GM23338 (cell line): Measurements from ENCODE around the gene GLE1. TPM values are rescaled to one million over a fixed set of nuclear protein-coding genes. Genes with fewer than 3 reads are reported as not detected.
"Not testable (repeated sequence)": the region's sequence is repeated elsewhere in the genome, so short reads cannot be mapped to it uniquely, and the experiment has no call there.

Experiments used
- ATAC-seq: fragments of 200-7000 bp; cut with Tn5 transposase; 3 replicates; pipeline ENCODE4 v1.9.1; 2020
- DNase-seq: peaks from one replicate; pipeline ENCODE4 v3.0.0-alpha.2; 2015; ENCODE audit warnings: low spot score
- H2AFZ ChIP-seq: fragments of 200-600 bp; sonication (generic); 2 replicates; pipeline ENCODE4 v1.8.0; 2016; ENCODE audit warnings: antibody characterized with exemption, mild to moderate bottlenecking, moderate library complexity
- H3F3A ChIP-seq: fragments of 200-600 bp; sonication (generic); replicated peaks from 2 replicates; pipeline ENCODE4 v1.8.0; 2017; ENCODE audit warnings: antibody characterized with exemption, mixed run types, low read depth
- H3K27ac ChIP-seq: fragments of 200-600 bp; sonication (generic); 2 replicates; pipeline ENCODE4 v1.6.1; 2016; ENCODE audit warnings: low read depth
- H3K27me3 ChIP-seq: fragments of 200-600 bp; sonication (generic); 2 replicates; pipeline ENCODE4 v1.8.0; 2016; ENCODE audit warnings: mild to moderate bottlenecking, mixed run types, moderate library complexity; ENCODE audit not compliant: insufficient read depth
- H3K36me3 ChIP-seq: fragments of 200-600 bp; sonication (generic); 2 replicates; pipeline ENCODE4 v1.8.0; 2016; ENCODE audit warnings: mild to moderate bottlenecking; ENCODE audit not compliant: insufficient read depth
- H3K4me1 ChIP-seq: fragments of 200-600 bp; sonication (generic); 2 replicates; pipeline ENCODE4 v1.8.0; 2016; ENCODE audit warnings: mild to moderate bottlenecking, moderate library complexity; ENCODE audit not compliant: insufficient read depth
- H3K4me2 ChIP-seq: fragments of 200-600 bp; sonication (generic); 2 replicates; pipeline ENCODE4 v1.7.1; 2017; ENCODE audit warnings: mixed run types
- H3K4me3 ChIP-seq: fragments of 200-600 bp; sonication (generic); 2 replicates; pipeline ENCODE4 v1.6.1; 2016; ENCODE audit warnings: mixed run types
- H3K79me2 ChIP-seq: fragments of 200-600 bp; sonication (generic); replicated peaks from 2 replicates; pipeline ENCODE4 v1.8.0; 2017; ENCODE audit warnings: mild to moderate bottlenecking; ENCODE audit not compliant: insufficient read depth
- H3K9me2 ChIP-seq: fragments of 200-600 bp; sonication (generic); 2 replicates; pipeline ENCODE4 v1.8.0; 2017; ENCODE audit not compliant: insufficient read depth
- H4K20me1 ChIP-seq: fragments of 200-600 bp; sonication (generic); replicated peaks from 2 replicates; pipeline ENCODE4 v1.8.0; 2017; ENCODE audit warnings: mild to moderate bottlenecking; ENCODE audit not compliant: insufficient read depth
- H3K27ac Mint-ChIP-seq: 2 replicates; pipeline ENCODE4 v1.8.0; 2020; ENCODE audit warnings: inconsistent platforms, mild to moderate bottlenecking, moderate library complexity, mixed read lengths
- H3K27me3 Mint-ChIP-seq: 3 replicates; pipeline ENCODE4 v1.8.0; 2022; ENCODE audit warnings: low read depth, mild to moderate bottlenecking, moderate library complexity, mixed read lengths, inconsistent platforms; ENCODE audit not compliant: insufficient read depth, poor library complexity
- H3K36me3 Mint-ChIP-seq: 3 replicates; pipeline ENCODE4 v1.8.0; 2021; ENCODE audit warnings: low read depth, mild to moderate bottlenecking, inconsistent platforms, moderate library complexity, mixed read lengths
- H3K4me1 Mint-ChIP-seq: 3 replicates; pipeline ENCODE4 v1.8.0; 2020; ENCODE audit warnings: mild to moderate bottlenecking, inconsistent platforms, mixed read lengths
- H3K4me3 Mint-ChIP-seq: 3 replicates; pipeline ENCODE4 v1.8.0; 2021; ENCODE audit warnings: moderate library complexity, mild to moderate bottlenecking, inconsistent platforms, mixed read lengths
- H3K9me3 Mint-ChIP-seq: 3 replicates; pipeline ENCODE4 v1.8.0; 2020; ENCODE audit warnings: moderate library complexity, mild to moderate bottlenecking, inconsistent platforms, mixed read lengths
- EZH2phosphoT487 ChIP-seq: fragments of 200-600 bp; sonication (generic); IDR thresholded peaks from one replicate; pipeline ENCODE4 v1.8.1; 2018; ENCODE audit warnings: antibody characterized with exemption; ENCODE audit not compliant: unreplicated experiment
- POLR2AphosphoS5 ChIP-seq: IDR thresholded peaks from 2 replicates; pipeline ENCODE4 v1.6.1; 2016; ENCODE audit warnings: antibody characterized with exemption, low read depth
- STAT1 ChIP-seq: IDR thresholded peaks from one replicate; pipeline ENCODE4 v1.6.1; 2016; ENCODE audit warnings: antibody characterized with exemption; ENCODE audit not compliant: unreplicated experiment
- ZNF331 ChIP-seq: fragments of 250-450 bp; sonication (Bioruptor Pico); IDR thresholded peaks from 2 replicates; pipeline ENCODE4 v1.5.0; 2020; ENCODE audit warnings: low read depth, mild to moderate bottlenecking, moderate library complexity
- polyA plus RNA-seq: library from polyadenylated mRNA; unstranded; fragments of >200 nt; fragmentation: Nextera tagmentation; extraction: Ambion mirVana; gene quantifications from 2 replicates; pipeline ENCODE4 v1.2.1, GENCODE V29; 2016
- total RNA-seq: library from RNA; depleted of rRNA; stranded (reverse); fragments of >200 nt; shearing (Covaris generic); gene quantifications from 2 replicates; pipeline ENCODE4 v1.2.3, GENCODE V29; 2014

The GLE1 gene
- total and polyA plus RNA-seq, 2 experiments from 2014 or later, result 7.4 to 22.1 TPM

DNA sequence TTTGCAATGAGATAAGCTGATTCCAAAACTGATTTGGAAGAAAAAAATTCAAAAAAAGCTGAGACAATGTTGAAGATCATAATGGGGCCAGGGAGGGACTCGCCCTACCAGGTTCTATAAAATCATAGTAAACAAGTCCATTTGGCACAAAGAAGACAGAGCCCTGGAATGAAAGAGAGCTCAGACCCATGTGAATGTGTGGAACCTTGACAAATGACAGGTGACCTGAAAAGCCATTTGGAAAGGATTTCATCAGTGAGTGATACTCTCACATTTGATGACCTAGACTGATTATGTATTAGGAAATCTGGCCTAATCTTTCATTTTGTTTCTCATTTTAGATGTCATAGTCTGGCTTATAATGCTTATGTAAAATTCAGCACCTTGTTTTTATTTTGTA lies 74.7 kb downstream of the GLE1 start:
- Mint-ChIP-seq H3K36me3 (peaks cover 95% of the 10 kb centered on the region), H3K27ac (no peak overlapping the region), H3K4me1 (no peaks in the 10 kb centered on the region), H3K27me3 (no peaks in the 10 kb centered on the region), H3K9me3 (no peaks in the 10 kb centered on the region), H3K4me3 (no peak overlapping the region)
- no peaks in the 10 kb centered on the region for H3K79me2 ChIP-seq
- no peak for TF ChIP-seq ZNF331 (CRISPR knock-in tag)
- ATAC-seq (no peak), DNase-seq (no peak)
- H3K36me3 ChIP-seq, result peaks cover 84% of the 10 kb centered on the region
- no peak overlapping the region for H3K27ac ChIP-seq
- no peaks in the 10 kb centered on the region for H3K9me2 ChIP-seq
- peaks cover 6% of the 10 kb centered on the region for H3F3A ChIP-seq
- H3K4me3 ChIP-seq, result no peak overlapping the region
- peaks cover 30% of the 10 kb centered on the region; the same call in 1 of the 2 replicates for H4K20me1 ChIP-seq
- H3K27me3 ChIP-seq, result no peaks in the 10 kb centered on the region
- no peaks in the 10 kb centered on the region for H3K4me1 ChIP-seq
- no peak overlapping the region for H2AFZ ChIP-seq
- H3K4me2 ChIP-seq, result no peak overlapping the region

DNA sequence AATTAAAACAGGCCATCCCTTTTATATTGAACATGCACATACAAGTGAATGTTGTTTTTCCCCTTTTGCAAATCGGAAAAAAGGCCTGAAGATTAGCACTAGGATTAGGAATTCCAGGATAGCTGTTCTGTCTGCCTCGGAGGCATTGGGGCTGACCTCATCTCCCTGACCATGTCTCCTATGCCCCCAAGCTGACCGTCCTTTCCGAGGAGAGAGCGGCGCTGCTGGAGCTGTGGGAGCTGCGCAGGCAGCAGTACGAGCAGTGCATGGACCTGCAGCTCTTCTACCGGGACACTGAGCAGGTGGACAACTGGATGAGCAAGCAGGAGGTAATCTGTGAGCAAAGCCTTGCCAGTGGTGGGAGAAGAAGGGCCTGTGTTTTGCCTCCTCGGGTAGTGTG lies 76.2 kb downstream of the GLE1 start:
- Histone ChIP-seq H3K27me3 (no peaks in the 10 kb centered on the region), H3K79me2 (no peaks in the 10 kb centered on the region), H3K4me3 (no peak overlapping the region), H3K27ac (no peak overlapping the region), H3F3A (peaks cover 6% of the 10 kb centered on the region), H2AFZ (no peak overlapping the region), H3K36me3 (peaks cover 81% of the 10 kb centered on the region), H3K4me2 (no peak overlapping the region), H3K4me1 (no peaks in the 10 kb centered on the region), H4K20me1 (peaks cover 25% of the 10 kb centered on the region; the same call in 1 of the 2 replicates), H3K9me2 (no peaks in the 10 kb centered on the region)
- ATAC-seq (no peak), DNase-seq (no peak)
- Mint-ChIP-seq H3K4me3 (no peak overlapping the region), H3K27me3 (peaks cover 1% of the 10 kb centered on the region), H3K9me3 (no peaks in the 10 kb centered on the region), H3K27ac (no peak overlapping the region), H3K4me1 (no peaks in the 10 kb centered on the region), H3K36me3 (peaks cover 94% of the 10 kb centered on the region)
- peak; percentile 44 for TF ChIP-seq EZH2phosphoT487
- TF ChIP-seq STAT1, result no peak
- TF ChIP-seq POLR2AphosphoS5, result no peak

DNA sequence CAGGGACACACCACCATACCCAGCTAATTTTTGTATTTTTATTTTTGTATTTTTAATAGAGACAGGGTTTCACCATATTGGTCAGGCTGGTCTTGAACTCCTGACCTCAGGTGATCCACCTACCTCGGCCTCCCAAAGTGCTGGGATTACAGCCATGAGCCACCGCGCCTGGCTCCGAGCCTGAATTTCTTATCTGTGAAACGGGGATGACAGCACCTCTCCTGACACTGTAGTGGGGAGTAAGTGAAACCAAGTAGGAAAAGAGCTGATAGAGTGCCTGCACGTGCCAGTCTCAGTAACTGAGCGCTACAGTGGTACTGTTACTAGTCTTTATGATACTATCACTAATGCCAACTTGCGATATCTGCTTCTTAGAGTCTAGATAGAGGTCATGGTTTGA lies 80.6 kb downstream of the GLE1 start:
- H3K9me3 Mint-ChIP-seq, H3K4me2 ChIP-seq, H3K4me1 Mint-ChIP-seq, ATAC-seq, H3K4me1 ChIP-seq, H4K20me1 ChIP-seq, H3K27ac ChIP-seq, H3F3A ChIP-seq, H3K27me3 ChIP-seq, H3K4me3 ChIP-seq, H3K9me2 ChIP-seq, H3K79me2 ChIP-seq, H3K4me3 Mint-ChIP-seq, H3K27me3 Mint-ChIP-seq, DNase-seq, H2AFZ ChIP-seq, H3K27ac Mint-ChIP-seq: not testable (repeated sequence)
- H3K36me3 Mint-ChIP-seq, result peaks cover 90% of the 10 kb centered on the region
- peaks cover 73% of the 10 kb centered on the region for H3K36me3 ChIP-seq

DNA sequence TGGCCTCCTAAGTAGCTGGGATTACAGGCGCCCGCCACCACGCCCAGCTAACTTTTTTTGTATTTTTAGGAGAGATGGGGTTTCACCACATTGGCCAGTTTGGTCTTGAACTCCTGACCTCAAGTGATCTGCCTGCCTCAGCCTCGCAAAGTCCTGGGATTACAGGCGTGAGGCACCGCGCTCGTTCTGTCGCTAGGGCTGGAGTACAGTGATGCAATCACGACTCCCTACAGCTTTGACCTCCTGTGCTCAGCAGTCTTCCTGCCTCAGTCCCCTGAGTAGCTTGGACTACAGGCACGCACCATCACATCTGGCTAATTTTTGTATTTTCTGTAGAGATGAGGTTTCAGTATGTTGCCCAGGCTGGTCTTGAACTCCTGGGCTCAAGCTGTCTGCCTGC lies 82.4 kb downstream of the GLE1 start:
- H3K9me3 Mint-ChIP-seq, H3K4me1 Mint-ChIP-seq, H3F3A ChIP-seq, H3K27me3 Mint-ChIP-seq, H3K79me2 ChIP-seq, ATAC-seq, H3K4me3 Mint-ChIP-seq, DNase-seq, H3K4me1 ChIP-seq, H3K4me2 ChIP-seq, H3K27ac Mint-ChIP-seq, H2AFZ ChIP-seq, H4K20me1 ChIP-seq, H3K9me2 ChIP-seq, H3K27me3 ChIP-seq, H3K4me3 ChIP-seq, H3K27ac ChIP-seq: not testable (repeated sequence)
- peaks cover 89% of the 10 kb centered on the region for H3K36me3 Mint-ChIP-seq
- H3K36me3 ChIP-seq, result peaks cover 75% of the 10 kb centered on the region
